CD4-positive, alpha-beta T cell treated with Interleukin-15 for 4 hours (primary cell): Measurements from ENCODE around the gene RAB27A.
"Not testable (repeated sequence)": the region's sequence is repeated elsewhere in the genome, so short reads cannot be mapped to it uniquely, and the experiment has no call there.

ENCODE experiments used
- DNase-seq: peaks from one replicate; pipeline ENCODE4 v3.0.0-alpha.2; 2020; ENCODE audit warnings: low spot score

The RAB27A gene

DNA sequence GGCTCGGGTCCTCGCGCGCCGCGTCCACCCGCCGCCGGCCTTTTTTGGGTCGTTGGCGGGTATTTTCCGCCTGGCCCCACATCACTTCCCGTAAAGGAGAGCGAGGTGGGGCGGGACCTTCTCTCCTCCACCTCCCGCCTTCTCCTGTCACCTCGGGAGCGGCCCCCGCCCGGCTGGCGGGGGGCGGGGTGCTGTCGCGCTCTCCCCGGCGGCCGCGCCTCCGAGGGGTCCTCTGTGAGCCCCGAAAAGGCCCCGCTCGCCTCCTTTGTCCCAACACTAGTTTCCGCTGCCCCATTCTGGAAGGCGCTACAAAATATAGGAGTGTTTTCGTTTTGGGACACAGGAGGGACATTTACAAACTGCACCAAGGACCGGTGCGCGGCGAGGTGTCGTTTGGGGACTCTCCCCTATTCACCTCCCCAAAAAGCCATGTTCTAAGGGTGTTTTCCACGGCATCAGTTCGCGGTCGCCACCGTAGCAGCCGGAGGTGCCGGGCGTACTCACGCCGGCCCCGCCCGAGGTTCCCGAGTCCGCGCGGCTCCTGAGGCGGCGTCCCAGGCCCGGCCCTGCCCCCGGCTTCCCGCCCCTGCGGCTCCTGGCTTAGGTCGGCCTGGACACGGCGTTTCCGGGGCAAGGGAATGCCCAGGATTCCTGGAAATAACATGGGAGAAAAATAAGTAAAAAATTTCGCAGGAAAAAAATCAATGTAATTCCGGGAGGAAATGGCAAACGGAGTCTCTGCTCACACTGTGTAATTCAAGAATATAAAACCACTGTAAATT is at the start of gene RAB27A:
RAB27A (minus strand) TSS at position 68 of the 782 bp plus-strand sequence. CDS start 54,879 bp downstream, outside the sequence.
- peak; percentile 70 for DNase-seq

DNA sequence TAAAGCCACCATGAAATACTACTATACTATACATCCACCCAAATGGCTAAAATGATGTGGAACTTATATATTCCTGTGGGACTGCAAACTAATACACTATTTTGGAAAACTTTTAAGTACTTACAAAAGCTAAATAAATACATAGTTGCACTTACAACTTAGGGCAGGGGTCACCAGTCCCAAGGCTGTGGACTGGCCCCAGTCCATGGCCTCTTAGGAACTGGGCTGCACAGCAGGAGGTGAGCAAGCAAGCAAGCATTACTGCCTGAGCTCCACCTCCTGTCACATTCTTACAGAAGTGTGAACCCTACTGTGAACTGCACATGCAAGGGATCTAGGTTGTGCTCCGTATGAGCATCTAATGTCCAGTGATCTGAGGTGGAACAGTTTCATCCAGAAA is 47.5 kb upstream of the RAB27A start:
- no peak for DNase-seq

DNA sequence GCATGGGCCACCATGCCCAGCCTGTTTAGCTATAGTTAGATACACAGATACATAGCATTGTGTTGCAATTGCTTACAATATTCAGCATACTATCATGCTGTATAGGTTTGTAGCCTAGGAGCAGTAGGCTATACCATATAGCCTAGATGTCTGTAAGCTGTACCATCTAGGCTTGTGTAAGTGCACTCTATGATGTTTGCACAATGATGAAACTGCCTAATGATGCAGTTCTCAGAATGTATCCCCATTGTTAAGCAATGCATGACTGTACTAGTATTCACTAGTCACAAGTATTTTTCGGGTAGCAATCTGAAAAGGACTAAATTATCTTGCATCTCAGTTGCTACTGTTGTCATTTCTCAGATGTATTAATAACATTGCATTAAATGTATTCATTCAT is 45.4 kb upstream of the RAB27A start:
- no peak for DNase-seq

DNA sequence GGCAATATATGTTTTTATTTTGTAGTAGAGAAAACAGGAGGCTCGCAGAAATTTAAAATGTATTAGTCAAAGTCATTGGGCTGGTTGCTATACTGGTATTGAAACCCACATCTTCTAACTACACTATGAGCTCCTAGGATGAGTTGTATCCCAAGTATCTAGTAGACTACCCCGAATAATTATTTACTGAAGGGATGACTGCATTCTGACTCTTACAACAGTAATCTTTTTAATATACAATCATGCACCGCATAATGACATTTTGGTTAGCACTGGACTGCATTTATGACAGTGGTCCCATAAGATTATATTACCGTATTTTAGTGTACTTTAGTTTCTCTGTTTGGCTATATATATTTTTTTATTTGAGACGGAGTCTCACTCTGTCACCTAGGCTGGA is 44.8 kb upstream of the RAB27A start:
- no peak for DNase-seq

DNA sequence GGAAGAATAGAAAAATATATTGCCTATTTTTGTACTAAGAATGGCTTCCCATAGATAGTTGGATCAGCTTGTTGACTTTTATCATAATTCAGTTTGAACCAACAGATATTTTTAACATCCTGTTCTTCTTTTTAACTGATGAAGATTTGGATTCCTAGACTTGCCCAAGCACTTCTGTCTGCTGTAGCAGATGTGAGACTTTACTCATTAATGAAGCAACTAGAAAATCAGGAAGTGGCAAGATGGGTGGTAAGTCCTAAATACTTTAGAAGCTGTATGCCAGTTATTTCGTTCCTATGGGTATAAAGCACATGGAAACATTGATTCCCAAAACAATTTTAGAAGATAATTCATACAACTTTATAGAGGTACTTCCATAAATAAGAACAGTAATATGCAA is 37.8 kb upstream of the RAB27A start:
- DNase-seq = no peak

DNA sequence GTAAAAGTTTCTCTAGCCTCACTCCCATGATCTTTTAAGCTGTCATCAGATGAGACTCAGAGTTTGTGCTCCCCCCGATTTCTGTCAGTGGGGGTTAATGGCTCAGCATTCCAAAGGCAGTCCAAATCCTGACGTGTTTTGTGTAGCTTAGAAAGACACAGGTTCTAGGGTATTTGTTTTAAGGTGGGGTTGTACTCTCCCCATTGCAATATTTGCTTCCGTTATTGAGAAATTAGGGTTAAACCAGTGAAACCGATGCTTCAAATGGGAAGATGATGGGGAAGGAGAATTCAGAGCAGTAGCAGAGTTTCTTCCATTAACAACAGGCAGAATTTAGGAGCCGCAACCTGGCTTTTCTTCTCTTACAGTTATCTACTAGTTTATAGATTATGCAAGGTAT is 32.9 kb upstream of the RAB27A start:
- no peak for DNase-seq

DNA sequence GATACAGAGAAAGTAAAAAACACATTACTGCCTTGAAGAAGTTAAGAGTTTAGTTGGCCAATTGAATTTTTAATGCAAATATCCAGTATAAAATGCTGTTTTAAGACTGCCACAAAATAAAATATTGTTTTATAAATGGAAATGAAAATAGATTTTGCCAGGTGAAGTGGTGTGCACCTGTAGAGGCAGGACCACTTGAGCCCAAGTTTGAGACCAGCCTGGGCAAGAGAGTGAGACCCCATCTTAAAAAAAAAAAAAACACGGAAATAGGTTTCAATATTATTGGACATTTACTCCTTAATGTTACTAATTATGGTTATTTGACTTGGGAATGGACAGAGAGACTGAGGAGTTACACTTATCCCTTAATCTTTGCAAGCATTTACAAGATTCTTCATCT is 31.4 kb upstream of the RAB27A start:
- DNase-seq = no peak

DNA sequence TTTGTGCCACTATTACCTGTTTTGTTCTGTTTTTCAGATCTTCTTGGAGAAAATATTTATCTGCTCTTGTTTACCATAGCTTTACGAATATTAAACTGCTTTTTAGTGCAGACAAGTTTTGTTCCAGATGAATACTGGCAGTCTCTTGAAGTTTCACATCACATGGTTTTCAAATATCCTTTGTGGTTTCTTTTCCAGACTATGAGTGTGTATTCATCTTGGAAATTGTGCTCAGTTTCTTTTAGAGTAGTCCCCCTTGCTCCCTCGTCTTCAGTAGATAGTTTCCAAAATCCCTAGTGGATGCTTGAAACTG is 30.6 kb upstream of the RAB27A start:
- DNase-seq = no peak

DNA sequence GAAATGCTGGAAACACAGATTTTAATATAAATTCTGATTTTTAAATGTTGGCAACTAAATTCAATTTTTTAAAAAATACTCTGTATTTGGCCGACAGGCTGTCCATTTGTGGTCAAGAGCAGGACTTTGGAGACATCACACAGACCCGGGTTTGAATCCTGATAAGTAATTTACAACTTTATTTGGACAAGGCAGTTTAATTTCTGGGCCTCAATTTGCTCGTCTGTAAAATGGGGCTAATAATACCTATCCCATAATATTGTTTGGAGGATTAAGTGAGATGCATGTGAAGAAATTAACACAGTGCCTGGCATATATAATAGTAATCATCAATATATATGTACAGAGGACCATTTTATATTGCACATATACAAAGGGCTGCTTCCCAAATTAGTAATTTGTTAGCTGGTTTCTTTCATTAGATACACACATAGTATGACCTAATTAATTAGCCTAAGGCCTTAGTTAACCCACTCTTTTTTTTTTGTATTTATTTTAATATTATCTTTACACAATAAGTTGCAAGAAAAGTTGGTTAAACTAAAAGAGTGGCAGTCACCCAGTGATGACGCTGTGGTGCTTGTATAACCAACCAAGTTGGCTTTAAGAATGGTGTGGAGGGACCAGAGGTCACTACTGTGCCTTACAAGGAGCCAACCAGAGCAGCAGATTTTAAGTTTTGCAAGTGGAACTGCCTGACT is 30.1 kb upstream of the RAB27A start:
- peak; percentile 4 for DNase-seq

DNA sequence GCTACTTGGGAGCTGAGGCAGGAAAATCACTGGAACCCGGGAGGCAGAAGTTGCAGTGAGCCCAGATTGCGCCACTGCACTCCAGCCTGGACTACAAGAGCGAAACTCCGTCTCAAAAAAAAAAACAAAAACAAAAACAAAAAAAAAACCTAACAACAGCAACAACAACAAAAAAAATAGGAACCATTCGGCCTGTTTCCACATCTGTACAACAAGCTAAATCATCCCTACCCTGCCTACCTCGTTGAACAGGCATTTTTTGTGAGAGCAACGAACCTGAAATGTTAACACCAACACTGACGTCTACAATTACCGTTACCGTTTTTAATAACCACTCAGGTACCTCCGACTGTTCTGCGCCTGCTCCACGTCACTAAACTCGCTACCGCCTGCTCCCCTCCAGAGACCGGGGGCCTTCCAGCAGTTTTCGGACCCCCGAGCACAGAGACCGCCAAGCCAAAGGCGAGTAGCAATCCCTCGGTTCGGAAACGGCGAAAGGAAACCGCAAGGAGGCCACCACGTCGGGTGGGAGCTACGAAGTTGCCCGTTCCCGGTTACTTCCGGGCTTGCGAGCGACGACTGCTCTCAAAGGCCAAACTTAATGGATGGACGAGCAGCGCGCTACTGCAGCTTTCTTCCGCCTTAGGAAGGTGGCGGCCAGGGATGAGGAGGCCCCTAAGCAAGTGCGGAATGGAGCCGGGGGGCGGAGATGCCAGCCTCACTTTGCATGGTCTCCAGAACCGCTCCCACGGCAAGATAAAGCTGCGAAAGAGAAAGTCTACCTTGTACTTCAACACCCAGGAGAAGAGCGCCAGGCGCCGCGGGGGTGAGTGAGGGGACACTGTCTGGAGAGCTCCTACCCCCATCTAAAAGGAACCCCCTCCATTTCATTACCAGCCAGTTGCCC is 29.2 kb upstream of the RAB27A start, which contains the start of the genes PIGB and PIGBOS1:
PIGB (plus strand) TSS at position 635 of the 907 bp plus-strand sequence; CDS start at position 664, 29 bp downstream.
PIGBOS1 (minus strand) TSS at position 536 of the 907 bp plus-strand sequence. CDS start 1,331 bp downstream, outside the sequence.
- DNase-seq = peak; percentile 80

DNA sequence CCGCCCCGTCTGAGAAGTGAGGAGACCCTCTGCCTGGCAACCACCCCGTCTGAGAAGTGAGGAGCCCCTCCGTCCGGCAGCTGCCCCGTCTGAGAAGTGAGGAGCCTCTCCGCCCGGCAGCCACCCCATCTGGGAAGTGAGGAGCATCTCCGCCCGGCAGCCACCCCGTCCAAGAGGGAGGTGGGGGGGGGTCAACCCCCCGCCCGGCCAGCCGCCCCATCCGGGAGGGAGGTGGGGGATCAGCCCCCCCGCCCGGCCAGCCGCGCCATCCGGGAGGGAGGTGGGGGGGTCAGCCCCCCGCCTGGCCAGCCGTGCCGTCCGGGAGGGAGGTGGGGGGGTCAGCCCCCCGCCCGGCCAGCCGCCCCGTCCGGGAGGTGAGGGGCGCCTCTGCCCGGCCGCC is 13.2 kb upstream of the RAB27A start:
- not testable (repeated sequence) for DNase-seq

DNA sequence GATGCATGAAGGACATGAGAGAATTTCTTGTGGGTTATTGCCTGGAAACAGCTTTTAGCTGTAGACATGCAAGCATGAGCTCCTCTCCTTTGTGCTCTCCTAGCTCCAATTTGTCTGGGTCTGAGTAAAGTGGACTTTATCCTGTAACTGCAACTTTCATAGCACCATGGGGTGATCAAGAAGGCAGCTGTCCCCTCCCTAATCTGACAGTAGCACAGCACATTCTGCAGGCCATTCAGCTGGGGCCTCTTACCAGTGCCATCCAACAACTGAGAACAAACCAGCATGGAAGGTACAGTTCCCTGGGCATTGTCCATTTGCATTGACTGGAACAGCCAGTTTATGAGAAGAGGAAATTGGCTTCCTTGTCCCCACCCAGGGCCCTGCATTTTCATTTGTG is 7.7 kb upstream of the RAB27A start:
- DNase-seq = no peak

DNA sequence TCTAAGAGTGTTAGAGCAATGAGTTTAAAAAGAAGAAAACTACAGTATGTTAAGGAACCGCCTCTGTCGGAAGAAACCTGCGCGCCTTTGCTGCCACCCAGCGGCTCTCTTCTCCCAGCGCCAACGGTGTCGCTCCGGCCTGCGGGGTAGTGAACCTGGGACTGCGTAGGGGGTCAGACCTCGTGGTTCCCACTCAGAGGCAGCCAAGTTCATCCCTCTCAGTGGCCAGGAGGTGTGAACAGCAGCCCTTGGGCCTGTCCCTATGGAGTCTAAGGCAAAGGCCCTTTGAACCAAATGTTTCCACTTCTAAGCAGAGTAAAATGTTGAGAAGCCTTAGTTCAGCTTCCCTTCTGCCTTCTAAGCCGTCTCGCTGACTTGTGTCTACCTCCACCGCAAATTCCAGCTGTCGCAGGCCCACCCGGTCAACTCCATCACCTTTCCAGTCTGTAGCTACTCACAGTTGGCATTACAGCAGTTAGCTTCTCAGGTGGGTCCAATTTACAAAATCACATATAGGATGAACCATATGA is 980 bp upstream of the RAB27A start:
- peak; percentile 86 for DNase-seq

DNA sequence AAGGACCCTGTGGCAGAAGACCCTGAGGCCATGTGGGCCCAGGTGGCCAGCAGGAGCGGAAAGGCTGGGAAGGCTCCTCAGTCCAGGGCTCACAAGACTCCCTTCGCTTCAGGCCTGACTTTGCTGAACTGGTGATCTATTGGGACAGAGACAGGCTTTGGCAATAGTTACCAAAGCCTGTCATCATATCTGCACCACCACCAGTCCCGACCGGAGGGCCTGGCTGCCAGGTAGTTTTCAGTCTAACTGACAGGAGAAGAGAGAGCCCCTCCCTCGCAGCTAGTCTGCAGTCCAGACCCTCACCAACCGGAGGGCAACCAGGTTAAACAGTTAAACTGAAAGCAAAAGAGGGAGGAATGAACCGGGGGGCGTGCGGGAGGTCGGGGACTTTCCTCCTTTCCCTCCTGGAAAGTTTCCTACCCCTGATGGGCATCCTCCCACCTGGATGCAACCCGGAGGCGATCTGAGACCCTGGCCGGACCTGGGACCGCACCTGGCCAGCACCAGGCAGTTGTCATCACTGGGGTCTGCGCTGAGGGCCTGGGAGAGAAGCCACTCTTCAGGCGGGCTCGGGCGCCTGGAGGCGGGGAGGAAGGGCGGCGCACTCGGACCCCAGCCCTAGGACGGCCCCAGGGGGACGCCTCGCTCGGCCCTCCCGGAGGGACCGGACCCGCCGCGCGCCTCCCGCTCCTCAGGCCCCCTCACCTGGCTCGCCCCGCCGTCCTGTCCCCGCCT is 435 bp downstream of the RAB27A start:
- no peak for DNase-seq

DNA sequence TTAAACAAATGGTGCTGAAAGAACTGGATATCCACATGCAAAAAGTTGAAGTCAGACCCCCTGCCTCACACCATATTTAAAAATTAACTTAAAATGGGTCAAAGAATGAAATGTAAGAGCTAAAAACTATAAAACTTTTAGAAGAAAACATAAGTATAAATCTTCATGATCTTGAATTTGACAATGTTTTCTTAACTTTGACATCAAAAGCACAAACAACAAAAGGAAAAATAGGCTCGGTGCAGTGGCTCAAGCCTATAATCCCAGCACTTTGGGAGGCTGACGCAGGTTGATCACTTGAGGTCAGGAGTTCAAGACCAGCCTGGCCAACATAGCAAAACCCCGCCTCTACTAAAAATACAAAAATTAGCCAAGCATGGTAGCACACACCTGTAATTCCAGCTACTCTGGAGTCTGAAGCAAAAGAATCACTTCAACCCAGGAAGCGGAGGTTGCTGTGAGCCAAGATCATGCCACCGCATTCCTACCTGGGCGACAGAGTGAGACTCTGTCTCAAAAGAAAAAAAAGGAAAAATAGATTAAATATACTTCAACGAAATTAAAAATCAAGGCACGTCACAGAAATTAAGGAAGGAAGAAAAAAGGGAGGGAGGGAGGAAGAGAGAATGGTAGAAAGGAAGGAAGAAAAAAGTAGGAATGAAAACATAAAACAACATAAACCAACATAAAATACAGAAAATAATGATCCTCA is 1.5 kb downstream of the RAB27A start:
- no peak for DNase-seq

DNA sequence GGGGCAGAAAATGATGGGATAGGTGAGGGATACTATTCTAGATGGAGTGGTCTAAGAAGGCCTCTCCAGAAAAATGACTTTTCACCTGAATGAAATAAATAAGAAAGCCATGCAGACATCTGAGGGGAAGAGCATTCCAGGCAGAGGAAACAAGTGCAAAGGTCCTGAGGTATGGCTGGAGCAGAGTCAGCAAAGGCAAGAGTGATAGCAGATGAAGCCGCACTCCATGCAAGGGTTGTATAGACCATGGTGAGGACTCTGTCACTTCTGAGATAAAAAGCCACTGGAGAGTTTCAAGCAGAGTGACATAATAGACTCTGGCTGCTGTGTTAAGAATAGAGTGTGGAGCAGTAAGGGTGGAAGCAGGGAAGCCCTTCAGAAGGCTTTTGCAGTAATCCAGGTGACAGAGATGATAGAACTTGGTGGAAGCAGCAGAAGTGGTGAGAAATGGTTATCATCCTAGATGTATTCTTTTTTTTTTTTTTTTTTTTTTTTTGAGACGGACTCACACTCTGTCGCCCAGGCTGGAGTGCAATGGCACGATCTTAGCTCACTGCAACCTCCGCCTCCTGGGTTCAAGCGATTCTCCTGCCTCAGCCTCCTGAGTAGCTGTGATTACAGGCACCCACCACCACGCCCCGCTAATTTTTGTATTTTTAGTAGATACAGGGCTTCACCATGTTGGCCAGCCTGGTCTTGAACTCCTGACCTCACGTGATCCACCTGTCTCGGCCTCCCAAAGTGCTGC is 3.0 kb downstream of the RAB27A start:
- not testable (repeated sequence) for DNase-seq

DNA sequence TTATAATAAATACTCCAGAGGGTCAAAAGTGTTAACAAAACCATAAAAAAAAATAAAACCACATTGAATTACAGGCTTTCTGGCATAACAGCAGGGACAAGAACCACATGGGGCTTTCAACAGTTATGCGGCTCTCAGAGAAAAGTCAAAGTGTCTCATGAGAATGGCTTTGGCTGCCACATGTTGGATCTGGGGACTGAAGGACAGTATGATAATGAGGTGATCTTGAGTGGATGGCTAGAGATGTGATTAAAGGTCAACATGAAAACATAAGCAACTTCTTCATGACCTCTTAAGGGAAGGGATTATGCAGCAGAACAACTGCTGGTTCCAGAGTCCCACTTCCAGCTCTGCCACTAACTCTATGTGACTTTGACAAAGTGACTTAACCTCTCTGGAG is 5.2 kb downstream of the RAB27A start:
- DNase-seq = no peak

DNA sequence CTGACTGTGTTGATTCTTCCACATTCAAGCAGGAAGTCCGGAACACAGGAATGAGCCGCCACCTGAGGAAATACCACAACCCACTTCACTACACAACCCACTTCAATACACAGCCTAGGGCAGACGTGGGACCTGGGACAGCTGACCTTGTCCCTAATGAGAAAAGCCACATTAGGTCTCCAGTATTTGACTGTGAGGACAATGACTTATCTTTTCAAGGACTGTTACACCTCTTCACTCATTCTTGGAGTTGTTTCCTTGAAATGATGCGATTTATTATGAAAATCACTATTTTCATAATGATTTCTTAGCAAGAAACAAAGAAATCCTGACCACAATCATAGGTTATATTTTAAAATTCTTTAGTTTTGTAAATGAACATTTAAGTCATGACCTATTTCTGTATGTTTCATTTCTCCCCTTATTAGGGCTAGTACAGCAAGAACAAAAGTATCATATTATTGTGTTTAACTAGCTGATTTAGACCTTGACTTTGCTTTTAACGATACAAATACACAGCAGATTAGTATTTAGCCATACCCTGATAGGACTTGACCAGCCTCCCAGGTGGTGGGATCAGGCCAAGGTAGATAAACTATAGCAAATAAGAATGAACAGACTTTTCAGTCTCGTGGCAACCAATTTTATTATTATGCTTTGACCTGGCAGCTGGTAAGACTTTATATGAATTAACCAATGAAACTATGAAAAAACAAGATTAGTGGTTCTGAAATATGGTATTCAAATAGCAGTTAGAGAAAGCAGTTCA is 6.0 kb downstream of the RAB27A start:
- DNase-seq = no peak

DNA sequence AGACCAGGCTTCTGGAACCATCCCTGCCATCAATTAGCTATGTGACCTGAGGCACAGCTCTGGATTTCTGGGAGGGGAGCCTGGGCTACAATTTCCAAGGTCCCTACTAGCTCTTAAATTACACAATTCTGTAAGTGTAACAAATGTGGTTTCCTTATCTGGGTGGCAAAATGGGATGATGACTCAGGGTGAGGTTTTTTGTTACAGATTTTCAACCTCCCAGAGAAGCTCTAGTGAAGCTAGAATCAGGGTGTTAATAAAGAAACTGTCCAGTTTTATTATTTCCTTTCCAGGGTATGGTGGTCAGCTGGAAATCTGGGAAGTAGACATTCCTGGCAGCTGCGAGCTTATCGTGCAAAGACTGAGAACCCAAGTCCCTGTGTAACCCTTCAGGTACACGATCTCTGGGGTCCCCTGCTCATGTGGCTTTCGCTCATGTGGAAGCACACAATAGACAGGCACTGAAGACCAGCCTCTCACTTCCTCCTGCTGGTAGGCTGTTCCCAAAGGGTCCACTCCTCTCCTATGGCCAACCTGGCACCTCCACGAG is 7.3 kb downstream of the RAB27A start:
- peak; percentile 56 for DNase-seq
